GM19455 (cell line): ENCODE results near the gene TRPV4.

Experiments
- ATAC-seq: cut with Tn5 transposase; IDR thresholded peaks from one replicate; pipeline ENCODE4 v1.9.1; 2021; ENCODE audit not compliant: unreplicated experiment

Gene TRPV4

DNA sequence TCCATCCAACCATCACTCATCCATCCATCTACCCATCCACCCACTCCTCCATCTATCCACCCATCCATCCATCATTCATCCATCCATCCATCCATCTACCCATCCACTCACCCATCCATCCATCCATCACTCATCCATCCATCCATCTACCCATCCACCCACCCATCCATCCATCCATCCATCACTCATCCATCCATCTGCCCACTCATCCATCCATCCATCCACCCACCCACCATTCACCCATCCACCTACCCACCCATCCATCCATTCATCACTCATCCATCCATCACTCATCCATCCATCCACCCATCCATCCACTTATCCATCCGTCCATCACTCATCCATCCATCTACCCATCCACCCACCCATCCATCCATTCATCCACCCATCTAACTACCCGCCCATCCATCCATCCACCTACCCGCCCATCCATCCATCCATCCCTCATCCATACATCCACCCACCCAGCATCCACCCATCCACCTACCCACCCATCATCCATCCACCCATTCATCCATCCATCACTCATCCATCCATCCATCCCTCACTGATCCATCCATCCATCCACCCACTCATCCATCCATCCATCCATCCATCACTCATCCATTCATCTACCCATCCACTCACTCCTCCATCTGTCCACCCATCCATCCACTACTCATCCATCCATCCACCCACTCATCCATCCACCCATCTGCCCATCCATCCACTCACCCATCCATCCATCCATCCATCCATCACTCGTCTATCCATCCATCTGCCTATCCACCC is 24.1 kb downstream of the TRPV4 start:
- ATAC-seq: no peak

DNA sequence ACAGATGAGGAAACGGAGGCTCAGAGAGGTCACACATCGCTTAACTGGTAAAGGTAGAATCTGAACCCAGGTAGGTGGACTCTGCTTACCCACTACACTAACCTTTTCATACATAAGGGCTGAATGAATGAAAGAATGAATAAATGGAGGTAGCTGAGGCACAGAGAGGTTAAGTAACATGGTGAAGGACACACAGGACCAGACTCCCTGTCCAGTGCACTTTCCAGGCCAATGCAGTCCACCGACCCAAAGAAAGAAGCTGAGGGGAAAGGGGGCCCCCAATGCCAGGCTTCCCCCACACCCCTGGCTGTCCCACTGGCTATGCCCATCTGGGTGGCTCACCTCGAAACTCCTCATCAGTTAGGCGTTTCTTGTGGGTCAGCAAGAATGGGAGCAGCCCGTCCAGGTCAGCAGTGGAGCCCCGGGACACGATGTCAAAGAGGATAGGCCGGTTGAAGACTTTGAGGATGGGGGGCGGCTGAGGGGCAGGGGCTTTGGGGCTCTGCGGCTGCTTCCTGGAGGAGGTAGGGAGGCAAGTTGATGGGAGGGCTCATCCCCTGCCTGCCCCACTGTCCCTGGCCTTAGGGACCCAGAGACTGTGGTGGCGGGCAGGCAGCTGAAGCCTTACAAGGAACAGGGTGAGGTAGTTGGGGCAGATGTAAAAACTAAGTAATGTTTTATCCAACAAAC is 25.1 kb downstream of the TRPV4 start:
- no peak for ATAC-seq

DNA sequence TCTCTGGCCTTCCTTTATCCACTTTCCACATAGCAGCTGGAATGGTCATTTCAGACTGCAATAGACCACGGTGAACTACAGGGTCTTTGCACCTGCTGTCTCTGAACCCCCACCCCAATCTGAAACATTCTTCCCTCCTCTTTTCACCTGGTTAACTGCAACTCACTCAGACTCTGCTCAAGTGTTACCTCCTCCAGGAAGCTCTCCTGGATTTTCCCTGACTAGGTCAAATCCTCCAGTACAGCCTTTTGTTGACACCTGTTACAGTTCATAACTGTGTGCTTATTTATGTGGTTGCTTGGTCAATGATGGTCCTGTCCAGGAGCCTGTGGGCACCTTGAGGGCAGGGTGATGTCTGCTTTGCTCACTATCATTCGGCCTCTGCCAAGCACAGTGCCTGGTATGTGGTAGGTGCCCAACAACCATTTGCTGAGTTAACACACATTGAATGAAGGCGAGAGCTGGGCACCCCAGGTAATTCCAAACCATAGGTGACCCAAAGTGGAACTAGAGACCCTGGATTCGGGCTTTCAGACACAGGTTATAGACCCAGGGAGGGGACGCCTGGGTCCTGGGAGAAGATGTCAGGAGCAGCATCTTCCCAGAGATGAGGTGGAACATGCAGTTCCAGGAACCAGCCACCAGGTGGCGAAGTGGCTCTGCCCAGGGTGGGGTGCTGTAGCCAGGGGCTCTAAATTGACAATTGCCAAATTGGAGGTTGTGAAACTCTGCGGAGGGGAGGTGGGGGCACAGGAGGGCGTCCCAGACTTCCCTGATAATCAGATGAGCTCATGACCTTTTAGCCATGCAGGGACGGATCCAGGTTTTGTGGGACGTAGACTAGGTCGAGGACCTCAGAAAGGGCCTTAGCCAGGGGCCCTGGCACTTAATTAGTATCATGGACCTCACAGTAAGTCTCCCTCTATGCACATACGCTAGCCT is 28.1 kb downstream of the TRPV4 start:
- ATAC-seq: no peak

DNA sequence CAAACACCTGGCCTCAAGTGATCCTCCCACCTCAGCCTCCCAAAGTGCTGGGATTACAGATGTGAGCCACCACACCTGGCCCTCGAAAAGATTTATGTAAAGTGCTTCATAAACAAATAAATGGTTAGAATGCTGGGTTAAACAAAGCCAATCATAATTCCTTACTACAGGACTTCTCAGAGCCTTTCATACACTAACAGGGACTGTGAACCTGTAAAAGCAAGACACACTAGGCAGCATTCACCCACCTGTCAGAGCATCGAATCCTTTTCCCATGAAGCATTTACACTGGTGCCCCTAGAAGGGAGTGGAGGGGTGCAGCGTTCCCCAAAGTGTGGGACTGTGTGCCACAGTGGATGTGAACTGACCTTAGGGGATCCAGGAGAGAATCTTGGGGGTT is 29.5 kb downstream of the TRPV4 start:
- no peak for ATAC-seq

DNA sequence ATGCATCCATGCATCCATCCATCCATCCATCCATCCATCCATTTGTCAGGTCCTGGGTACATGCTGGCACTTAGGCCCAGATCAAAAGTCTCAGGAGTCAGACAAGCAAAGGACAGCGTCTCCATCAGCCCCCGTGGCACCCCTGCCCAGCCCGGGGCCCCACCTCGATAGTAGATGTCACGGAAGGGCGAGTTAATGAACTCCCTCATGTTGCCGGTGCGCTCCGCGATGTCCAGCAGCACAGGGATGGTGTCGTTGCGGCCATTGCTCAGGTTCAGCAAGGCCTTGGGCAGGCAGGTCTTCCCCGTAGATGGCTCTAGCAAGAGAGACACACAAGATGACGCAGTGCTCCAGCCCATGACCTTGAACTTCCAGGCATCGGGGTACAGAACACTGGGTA is 30.4 kb downstream of the TRPV4 start:
- no peak for ATAC-seq

DNA sequence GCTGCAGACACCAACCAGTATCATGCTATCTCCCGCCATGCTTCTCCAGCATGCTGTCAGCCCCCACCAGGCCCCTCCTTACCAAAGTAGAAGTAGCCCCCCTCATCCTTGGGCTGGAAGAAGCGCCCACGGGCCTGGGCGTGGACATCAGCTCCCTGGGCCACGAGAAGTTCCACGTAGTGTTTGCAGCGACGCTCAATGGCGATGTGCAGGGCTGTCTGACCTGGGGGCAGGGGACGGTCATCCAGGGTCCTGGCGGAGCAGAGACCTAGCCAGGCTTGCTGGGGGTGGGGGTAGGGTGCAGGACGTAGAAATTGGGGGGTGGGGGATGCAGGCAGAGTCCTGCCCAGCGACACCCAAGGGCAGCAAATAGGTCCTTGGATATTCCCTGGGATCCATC is 32.7 kb downstream of the TRPV4 start:
- ATAC-seq: no peak

DNA sequence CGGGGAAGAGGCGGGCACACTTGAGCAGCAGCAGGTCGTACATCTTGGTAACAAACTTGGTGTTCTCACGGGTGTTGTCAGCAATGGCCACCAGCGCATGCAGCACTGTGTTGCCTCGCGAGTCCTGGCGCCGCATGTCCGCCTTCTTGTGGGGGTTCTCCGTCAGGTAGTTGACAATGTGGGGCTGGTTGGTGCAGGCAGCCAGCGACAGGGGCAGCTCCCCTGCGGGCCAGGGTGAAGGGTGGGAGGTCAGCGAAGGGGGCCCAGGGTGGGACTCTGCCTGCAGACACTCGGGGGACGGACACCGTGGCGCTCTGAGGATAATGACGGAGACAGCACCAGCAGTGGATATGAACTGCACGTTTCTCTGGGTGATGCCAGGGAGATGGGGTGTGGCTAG is 34.5 kb downstream of the TRPV4 start:
- ATAC-seq: no peak

DNA sequence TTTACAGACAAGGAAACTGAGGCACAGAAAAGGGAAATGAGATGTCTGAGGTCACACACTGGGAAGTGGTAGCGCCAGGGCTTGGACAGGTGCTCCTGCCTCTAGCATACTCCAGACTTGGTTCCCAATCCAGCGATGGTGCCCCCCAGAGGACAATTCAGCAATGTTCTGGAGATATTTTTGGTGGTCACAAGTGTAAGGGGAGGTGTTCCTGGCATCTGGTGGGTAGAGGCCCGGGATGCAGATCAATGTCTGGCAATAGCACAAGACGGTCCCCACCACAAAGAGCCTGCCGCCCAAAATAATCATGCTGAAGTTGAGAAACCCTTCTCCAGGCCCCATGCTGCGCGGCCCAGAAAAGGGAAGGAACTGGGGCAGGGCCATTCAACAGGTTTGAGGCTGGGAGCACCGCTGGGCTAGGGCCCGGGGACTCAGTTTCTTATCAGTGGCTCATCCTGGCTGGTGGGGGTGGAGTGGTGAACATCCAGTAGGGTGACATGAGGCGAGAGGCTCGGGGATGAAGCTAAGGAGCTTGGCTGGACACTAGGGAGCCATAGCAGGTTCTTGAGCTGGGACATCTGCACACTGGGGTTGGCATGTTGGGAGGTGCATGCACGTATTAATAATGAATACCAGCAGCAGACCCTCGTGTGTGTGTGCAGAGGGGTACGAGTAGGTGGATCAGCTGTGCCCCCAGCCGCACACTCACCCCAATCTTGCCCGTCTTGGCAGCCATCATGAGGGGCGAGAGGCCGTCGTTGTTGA is 35.1 kb downstream of the TRPV4 start:
- no peak for ATAC-seq

DNA sequence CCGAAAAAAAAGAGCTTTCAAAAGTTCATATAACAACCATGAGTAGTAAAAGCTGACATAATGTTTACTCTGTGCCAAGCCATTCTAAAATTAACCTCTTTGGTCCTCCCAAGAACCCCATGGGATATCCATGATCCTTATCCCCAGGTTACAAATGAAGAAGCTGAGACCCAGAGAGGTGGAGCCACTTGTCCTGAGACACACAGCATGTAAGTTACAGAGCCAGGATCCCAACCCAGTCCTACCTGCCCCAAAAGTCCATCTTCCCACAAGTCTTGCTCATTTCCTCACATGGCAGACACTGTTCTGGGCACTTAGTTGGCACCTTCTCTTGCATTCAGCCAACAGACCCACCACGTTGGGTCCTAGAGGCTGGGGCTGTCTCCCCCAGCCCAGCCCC is 37.1 kb downstream of the TRPV4 start:
- ATAC-seq: no peak

DNA sequence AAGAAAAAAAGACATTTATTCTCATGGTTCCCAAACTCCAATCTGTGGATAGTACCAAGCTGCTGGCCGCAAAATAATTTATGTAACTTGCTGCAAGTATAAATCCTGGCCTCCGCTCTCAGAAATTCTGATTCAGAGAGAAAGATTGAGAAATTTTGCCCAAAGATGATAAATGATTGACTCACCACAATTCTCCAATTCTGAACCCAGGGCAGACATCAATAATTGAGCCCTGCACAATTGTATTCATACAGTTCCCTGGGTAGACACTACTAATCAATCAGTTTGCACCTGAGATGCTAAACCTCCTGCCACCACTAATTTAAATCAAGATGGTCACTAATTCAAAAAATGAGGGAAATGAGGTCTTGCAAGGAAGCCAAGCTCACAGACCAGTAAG is 38.2 kb downstream of the TRPV4 start:
- ATAC-seq: no peak

DNA sequence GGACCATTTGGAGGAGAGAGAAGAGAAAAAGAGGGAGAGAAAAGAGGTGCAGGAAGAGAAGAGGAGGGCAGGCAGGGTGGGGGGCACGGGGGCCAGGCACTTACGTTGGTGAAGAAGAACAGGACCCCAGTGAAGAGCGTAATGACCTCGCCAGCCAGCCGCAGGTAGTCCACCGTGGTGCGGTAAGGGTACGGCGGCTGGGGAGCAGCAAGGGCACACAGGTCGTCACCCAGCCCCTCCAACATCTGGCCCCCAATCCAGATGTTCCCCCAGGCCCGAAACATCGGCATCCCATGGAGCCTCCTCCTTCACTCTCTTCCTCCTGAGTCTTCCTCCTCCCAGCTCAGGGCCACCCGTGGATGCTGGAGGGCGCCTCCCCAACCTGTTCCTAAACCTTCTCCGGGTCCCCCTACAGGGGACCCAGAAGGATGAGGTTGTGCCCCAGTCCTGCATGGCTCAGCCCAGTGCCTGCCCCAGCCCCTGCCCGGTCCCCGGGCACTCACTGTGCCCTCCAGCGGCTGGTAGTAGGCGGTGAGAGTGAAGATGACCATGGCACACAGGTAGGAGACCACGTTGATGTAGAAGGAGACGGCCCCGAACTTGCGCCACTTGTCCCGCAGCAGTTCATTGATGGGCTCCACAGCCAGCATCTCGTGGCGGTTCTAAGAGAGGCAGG is 39.2 kb downstream of the TRPV4 start:
- ATAC-seq: no peak

DNA sequence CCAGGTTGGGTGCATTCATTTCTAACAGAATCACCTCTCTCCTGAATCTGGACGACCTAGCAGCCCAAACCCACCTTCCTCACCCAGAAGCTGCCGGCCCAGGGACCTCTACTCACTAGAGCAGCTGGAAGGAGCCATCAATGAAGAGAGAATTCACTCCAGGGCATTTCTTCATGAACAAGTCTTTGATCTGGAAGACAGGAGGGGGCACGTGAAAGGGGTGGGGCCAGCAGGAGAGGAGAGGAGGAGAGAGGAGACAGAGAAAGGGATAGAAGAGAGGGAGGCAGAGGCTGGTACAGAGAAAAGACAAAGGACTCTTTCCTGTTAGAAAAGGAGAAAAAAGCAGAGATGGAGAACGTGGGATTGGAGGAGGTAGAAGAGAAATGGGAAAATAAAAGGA is 39.8 kb downstream of the TRPV4 start:
- ATAC-seq: no peak

DNA sequence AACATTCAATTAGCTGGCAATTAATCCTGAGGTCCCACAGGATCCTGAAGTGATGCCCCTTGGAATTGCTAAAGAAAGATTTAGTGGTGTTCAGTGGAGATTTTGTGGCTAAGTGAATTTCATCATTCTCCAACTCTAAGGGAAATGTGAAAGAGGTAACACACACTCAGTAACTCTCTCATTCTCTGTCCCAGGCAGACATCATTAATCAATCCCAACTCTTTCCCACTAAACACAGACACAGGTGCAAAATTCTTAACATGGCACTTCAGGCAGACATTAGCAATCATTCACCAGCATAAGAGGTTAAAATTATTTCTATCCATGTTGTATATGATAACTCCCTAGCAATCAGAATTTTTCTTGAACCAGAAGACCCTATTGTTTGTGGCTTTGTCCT is 40.2 kb downstream of the TRPV4 start:
- no peak for ATAC-seq

DNA sequence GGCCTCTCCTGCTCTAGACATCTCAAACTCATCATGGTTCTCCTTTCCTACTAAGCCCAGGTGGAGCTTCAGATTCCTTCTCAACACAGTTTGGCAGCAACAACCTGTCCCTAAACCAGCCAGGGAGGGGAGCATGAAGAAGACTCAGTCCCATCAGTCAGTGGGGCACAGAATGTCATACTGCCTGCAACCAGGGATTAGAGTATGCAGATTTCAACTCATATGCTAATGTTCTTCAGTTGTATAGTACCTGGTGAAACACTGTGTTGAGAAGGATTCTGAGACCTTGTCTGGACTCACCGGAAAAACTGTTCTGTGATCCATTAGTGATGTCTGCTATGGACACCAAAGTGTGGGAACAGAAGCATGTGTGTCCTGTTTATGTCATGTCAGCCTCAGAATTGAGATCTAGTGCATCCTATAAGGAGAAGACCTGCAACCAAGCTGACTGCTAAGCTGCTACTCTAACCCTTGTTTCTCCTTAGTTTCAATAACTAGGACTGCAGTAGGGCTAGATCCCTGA is 43.6 kb downstream of the TRPV4 start:
- ATAC-seq: no peak

DNA sequence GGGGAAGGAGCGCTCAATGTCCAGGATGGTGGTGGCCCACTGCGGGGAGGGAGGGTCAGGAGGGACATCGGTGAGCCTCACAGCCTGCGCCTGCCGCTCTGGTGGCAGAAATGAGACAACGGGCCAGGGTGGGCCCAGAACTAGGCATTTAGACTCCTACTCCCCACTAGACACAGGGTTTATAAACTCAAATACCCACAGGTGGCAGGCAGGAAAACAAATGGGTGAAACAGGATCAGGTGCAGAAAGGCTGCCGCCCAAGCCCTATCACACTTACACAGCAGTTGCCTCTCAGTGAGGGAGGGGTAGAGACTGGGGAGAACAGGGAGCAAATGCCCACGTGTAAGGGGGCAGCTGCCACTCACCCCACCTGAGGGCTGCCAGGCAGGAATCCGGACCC is 46.4 kb downstream of the TRPV4 start:
- no peak for ATAC-seq

DNA sequence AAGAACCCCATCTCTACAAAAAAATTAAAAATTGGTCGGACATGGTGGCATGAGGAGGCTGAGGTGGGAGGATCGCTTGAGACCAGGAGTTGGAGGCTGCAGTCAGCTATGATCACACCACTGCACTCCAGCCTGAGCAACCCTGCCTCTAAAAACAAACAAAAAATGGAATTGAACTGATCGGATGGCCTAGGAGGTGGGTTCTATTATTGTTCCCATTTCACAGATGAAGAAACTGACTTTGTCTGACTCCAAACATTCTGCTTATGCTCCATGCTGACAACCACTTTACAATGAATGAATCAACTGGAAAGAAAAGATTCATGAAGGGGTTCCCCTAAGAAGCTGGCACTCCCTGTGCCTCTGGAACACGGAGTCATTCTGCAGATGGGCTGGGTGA is 47.3 kb downstream of the TRPV4 start:
- ATAC-seq: no peak

DNA sequence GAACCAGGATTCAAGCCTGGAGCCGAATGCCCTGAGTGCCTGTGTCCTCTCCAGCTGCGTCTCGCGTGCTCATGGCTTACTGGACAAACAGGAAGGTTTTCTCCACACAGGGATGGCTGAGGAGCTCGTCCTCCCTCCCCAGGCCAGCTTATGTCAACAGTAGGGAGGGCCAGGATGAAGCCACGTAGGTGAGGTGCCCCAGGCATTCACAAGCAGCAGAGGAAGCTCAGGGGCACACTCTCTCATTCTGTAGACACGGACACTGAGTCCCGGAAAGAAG is 49.3 kb downstream of the TRPV4 start:
- ATAC-seq: no peak

DNA sequence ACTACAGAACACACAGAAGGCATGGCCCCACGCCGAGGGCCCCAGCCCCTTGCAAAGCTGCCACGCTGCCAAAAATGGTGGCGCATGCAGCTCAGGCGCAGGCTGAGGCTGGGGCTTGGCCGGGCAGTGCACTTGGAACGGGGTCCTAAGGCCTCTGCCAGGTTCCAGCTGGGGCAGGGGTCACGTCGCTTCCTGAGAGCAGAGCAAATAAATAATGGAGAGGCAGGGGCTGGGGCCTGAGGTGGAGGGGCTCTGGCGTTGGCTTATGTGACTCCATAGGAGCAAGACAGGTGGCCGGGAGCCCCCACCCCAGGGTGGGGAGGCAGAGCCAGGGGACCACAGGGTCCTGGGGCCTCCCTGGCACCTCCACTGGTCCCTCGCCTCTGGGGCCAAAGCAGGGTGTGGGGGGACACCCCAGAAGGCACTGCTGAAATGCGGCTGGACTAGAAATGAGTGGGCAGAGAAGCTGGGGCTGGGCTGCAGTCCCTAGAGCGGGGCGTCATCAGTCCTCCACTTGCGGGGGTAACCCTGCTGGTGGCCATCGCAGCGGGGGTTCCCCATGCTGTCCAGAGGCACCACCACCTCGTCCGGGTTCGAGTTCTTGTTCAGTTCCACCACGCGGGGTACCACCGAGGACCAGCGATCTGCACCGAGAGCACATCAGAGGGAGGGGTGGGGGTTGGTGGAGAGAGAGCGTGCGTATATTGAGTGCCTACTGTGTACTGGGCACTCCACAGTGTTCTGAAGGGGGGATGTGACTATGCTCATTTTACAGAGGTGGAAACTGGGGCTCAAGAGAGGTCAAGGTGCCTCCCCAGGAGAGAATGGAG is 49.8 kb downstream of the TRPV4 start:
- ATAC-seq: no peak

DNA sequence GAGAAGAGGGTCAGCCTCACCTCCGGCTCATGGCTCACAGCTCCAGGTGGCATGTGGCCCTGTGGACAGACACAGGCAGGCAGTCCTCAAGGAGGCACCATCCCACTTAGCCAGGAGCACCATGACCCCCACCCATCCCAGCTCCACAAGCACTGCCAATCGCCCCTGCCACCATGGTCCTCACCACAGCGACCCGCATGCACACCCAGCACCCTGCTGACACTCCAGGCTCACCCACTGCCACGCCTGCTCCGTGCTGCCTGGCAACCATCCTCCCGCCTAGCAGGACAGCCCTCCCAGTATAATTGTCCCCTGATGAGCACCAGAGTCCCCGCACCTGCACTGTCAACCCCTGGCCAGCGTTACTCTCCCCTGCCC is 50.9 kb downstream of the TRPV4 start:
- no peak for ATAC-seq
